T-helper 22 cell (primary cell): ENCODE data around the gene SMIM44.

Source experiments
- DNase-seq: peaks from one replicate; pipeline ENCODE4 v3.0.0-alpha.2; 2020; ENCODE audit warnings: low read depth

SMIM44 gene

GRCh38 chr19:3477506-3477905 lies 5.7 kb downstream of the SMIM44 start:
- DNase-seq, result no peak

GRCh38 chr19:3476830-3477229 lies 6.4 kb downstream of the SMIM44 start:
- no peak for DNase-seq

GRCh38 chr19:3475449-3475848 lies 7.8 kb downstream of the SMIM44 start:
- no peak for DNase-seq

GRCh38 chr19:3474614-3475013 lies 8.6 kb downstream of the SMIM44 start:
- no peak for DNase-seq

- DNase-seq, result no peak
Measured at GRCh38 chr19:3474010-3474409, 9.2 kb downstream of the SMIM44 start.

- DNase-seq, result no peak
Measured at GRCh38 chr19:3471954-3472655, 11.1 kb downstream of the SMIM44 start.

- no peak for DNase-seq
Measured at GRCh38 chr19:3470500-3471128, 12.6 kb downstream of the SMIM44 start.

GRCh38 chr19:3469638-3470499 lies 13.4 kb downstream of the SMIM44 start:
- DNase-seq, result no peak

GRCh38 chr19:3468211-3468610 lies 15.0 kb downstream of the SMIM44 start:
- no peak for DNase-seq

- DNase-seq, result no peak
Measured at GRCh38 chr19:3467437-3468198, 15.6 kb downstream of the SMIM44 start.

GRCh38 chr19:3466635-3467034 lies 16.6 kb downstream of the SMIM44 start:
- no peak for DNase-seq

GRCh38 chr19:3465552-3465951 lies 17.7 kb downstream of the SMIM44 start:
- no peak for DNase-seq

- DNase-seq, result no peak
Measured at GRCh38 chr19:3464587-3465235, 18.5 kb downstream of the SMIM44 start.

- DNase-seq, result no peak
Measured at GRCh38 chr19:3463714-3464586, 19.3 kb downstream of the SMIM44 start.

GRCh38 chr19:3462991-3463713 lies 20.1 kb downstream of the SMIM44 start:
- DNase-seq, result no peak

- no peak for DNase-seq
Measured at GRCh38 chr19:3459965-3460582, 23.2 kb downstream of the SMIM44 start.

- no peak for DNase-seq
Measured at GRCh38 chr19:3459089-3459881, 24.0 kb downstream of the SMIM44 start.

GRCh38 chr19:3458229-3459088 lies 24.8 kb downstream of the SMIM44 start:
- DNase-seq, result no peak
